GM23338 (cell line): ENCODE results near the gene GMPR.

Source experiments
- CTCF ChIP-seq, 2 experiments: fragments of 200-600 bp in 1 of 2; sonication (generic) in 1 of 2; conservative IDR thresholded peaks; 2 replicates each; pipeline versions ENCODE4 v1.5.1 to v1.6.1; 2016 to 2017; ENCODE audit warnings: antibody characterized with exemption in 2 of 2, low read depth in 2 of 2, mild to moderate bottlenecking in 2 of 2, moderate library complexity in 1 of 2
- EZH2 ChIP-seq: fragments of 200-600 bp; sonication (generic); IDR thresholded peaks from one replicate; pipeline ENCODE4 v1.8.0; 2017; ENCODE audit warnings: antibody characterized with exemption, mild to moderate bottlenecking, low read depth; ENCODE audit not compliant: unreplicated experiment
- POLR2AphosphoS5 ChIP-seq: IDR thresholded peaks from 2 replicates; pipeline ENCODE4 v1.6.1; 2016; ENCODE audit warnings: antibody characterized with exemption, low read depth
- REST ChIP-seq: IDR thresholded peaks from one replicate; pipeline ENCODE4 v1.6.1; 2018; ENCODE audit warnings: antibody characterized with exemption; ENCODE audit not compliant: unreplicated experiment

- TF ChIP-seq CTCF (conservative IDR thresholded peaks at IDR 0.05; ENCODE audit: low read depth in 2 of 2) (no peak), REST (no peak), POLR2AphosphoS5 (no peak), EZH2 (no peak)
Measured at GRCh38 chr6:16274483-16274882, 36.1 kb downstream of the GMPR start.
